WTC11 (cell line): ENCODE measurements around the gene CAPN12. TPM values are rescaled to one million over a fixed set of nuclear protein-coding genes. Genes with fewer than 3 reads are reported as not detected.
A peak's percentile ranks its signal among the peaks of the same experiment; 100 is the strongest.

Experiments used
- ATAC-seq: fragments of 200-7000 bp; cut with Tn5 transposase; 2 replicates; pipeline ENCODE4 v1.10.0; 2021; ENCODE audit warnings: mild to moderate bottlenecking, moderate library complexity
- CTCF ChIA-PET: fragments of 300-600 bp; sonication (Branson Sonifier 250); formaldehyde crosslinking; loops from one replicate; lab custom pipeline; 2021; ENCODE audit warnings: antibody characterized with exemption; lab: Charles Lee
- POLR2A ChIA-PET: fragments of 350-600 bp; sonication (Branson Sonifier 250); formaldehyde crosslinking; loops from one replicate; lab custom pipeline; 2021; ENCODE audit warnings: antibody characterized with exemption; lab: Charles Lee
- DNase-seq: peaks from one replicate; pipeline ENCODE4 v3.0.0; 2021; ENCODE audit warnings: low spot score
- H3K27ac Mint-ChIP-seq: 2 replicates; pipeline ENCODE4 v1.8.0; 2021; ENCODE audit warnings: mixed read lengths
- H3K27me3 Mint-ChIP-seq: 2 replicates; pipeline ENCODE4 v1.8.0; 2021; ENCODE audit warnings: low read depth, mild to moderate bottlenecking, moderate library complexity, mixed read lengths
- H3K36me3 Mint-ChIP-seq: 2 replicates; pipeline ENCODE4 v1.8.0; 2021; ENCODE audit warnings: mixed read lengths
- H3K4me1 Mint-ChIP-seq: 2 replicates; pipeline ENCODE4 v1.8.0; 2022; ENCODE audit warnings: mixed read lengths
- H3K4me3 Mint-ChIP-seq: 2 replicates; pipeline ENCODE4 v1.8.0; 2021; ENCODE audit warnings: mild to moderate bottlenecking, moderate library complexity, mixed read lengths
- H3K9me3 Mint-ChIP-seq: 2 replicates; pipeline ENCODE4 v1.8.0; 2021; ENCODE audit warnings: mixed read lengths
- ESRRA ChIP-seq: sonication (generic); formaldehyde crosslinking; IDR thresholded peaks from 2 replicates; pipeline ENCODE4 v1.8.1; 2022; ENCODE audit warnings: mild to moderate bottlenecking, missing genetic modification reagents, borderline replicate concordance
- ETV6 ChIP-seq: sonication (generic); formaldehyde crosslinking; IDR thresholded peaks from 2 replicates; pipeline ENCODE4 v1.8.1; 2022; ENCODE audit warnings: mild to moderate bottlenecking, missing genetic modification reagents
- FOXJ3 ChIP-seq: sonication (generic); formaldehyde crosslinking; IDR thresholded peaks from 2 replicates; pipeline ENCODE4 v1.9.0; 2021; ENCODE audit warnings: missing genetic modification reagents, mild to moderate bottlenecking, borderline replicate concordance
- JAZF1 ChIP-seq: fragments of 250-450 bp; sonication (Bioruptor Pico); IDR thresholded peaks from 2 replicates; pipeline ENCODE4 v1.9.0; 2021; ENCODE audit warnings: moderate library complexity, mild to moderate bottlenecking, inconsistent platforms
- MXD4 ChIP-seq: fragments of 250-450 bp; sonication (Bioruptor Pico); IDR thresholded peaks from 2 replicates; pipeline ENCODE4 v1.8.0; 2021; ENCODE audit warnings: mild to moderate bottlenecking, moderate library complexity, borderline replicate concordance
- SP1 ChIP-seq: sonication (generic); formaldehyde crosslinking; conservative IDR thresholded peaks from 2 replicates; pipeline ENCODE4 v1.8.1; 2022; ENCODE audit warnings: missing genetic modification reagents
- ZNF219 ChIP-seq: sonication (generic); formaldehyde crosslinking; IDR thresholded peaks from 2 replicates; pipeline ENCODE4 v1.8.0; 2023; ENCODE audit warnings: missing genetic modification reagents, mild to moderate bottlenecking, borderline replicate concordance
- ZNF232 ChIP-seq: sonication (generic); formaldehyde crosslinking; IDR thresholded peaks from 2 replicates; pipeline ENCODE4 v1.8.0; 2022; ENCODE audit warnings: mild to moderate bottlenecking, missing genetic modification reagents
- ZNF416 ChIP-seq: fragments of 250-450 bp; sonication (Bioruptor Pico); IDR thresholded peaks from 2 replicates; pipeline ENCODE4 v1.9.0; 2021; ENCODE audit warnings: mild to moderate bottlenecking, inconsistent platforms
- ZNF671 ChIP-seq: fragments of 250-450 bp; sonication (Bioruptor Pico); IDR thresholded peaks from 2 replicates; pipeline ENCODE4 v1.8.0; 2021; ENCODE audit warnings: mild to moderate bottlenecking
- total RNA-seq: library from RNA; stranded (reverse); gene quantifications from 3 replicates; pipeline ENCODE4 v1.2.3, GENCODE V29; 2021
- TF ChIP-seq, protein P1 (sequence below): fragments of 250-450 bp; sonication (Bioruptor Pico); IDR thresholded peaks from 2 replicates; pipeline ENCODE4 v1.9.0; 2021; ENCODE audit warnings: mild to moderate bottlenecking, borderline replicate concordance
- TF ChIP-seq, protein P2 (sequence below): sonication (generic); formaldehyde crosslinking; IDR thresholded peaks from 2 replicates; pipeline ENCODE4 v1.8.0; 2023; ENCODE audit warnings: mild to moderate bottlenecking, missing genetic modification reagents
- TF ChIP-seq, protein P3 (sequence below): sonication (generic); formaldehyde crosslinking; IDR thresholded peaks from 2 replicates; pipeline ENCODE4 v1.8.1; 2022; ENCODE audit warnings: low read depth, mild to moderate bottlenecking, moderate library complexity, missing genetic modification reagents, borderline replicate concordance
- TF ChIP-seq, protein P4 (sequence below): sonication (generic); formaldehyde crosslinking; IDR thresholded peaks from 2 replicates; pipeline ENCODE4 v1.8.0; 2022; ENCODE audit warnings: mild to moderate bottlenecking, missing genetic modification reagents
- TF ChIP-seq, protein P5 (sequence below): sonication (generic); formaldehyde crosslinking; IDR thresholded peaks from 2 replicates; pipeline ENCODE4 v1.8.0; 2022; ENCODE audit warnings: mild to moderate bottlenecking, missing genetic modification reagents
- TF ChIP-seq, protein P6 (sequence below): sonication (generic); formaldehyde crosslinking; IDR thresholded peaks from 2 replicates; pipeline ENCODE4 v1.8.1; 2023; ENCODE audit warnings: mild to moderate bottlenecking, missing genetic modification reagents, moderate library complexity

CAPN12 gene
- total RNA-seq, 1 experiment from 2014 or later, result 9.6 TPM

DNA sequence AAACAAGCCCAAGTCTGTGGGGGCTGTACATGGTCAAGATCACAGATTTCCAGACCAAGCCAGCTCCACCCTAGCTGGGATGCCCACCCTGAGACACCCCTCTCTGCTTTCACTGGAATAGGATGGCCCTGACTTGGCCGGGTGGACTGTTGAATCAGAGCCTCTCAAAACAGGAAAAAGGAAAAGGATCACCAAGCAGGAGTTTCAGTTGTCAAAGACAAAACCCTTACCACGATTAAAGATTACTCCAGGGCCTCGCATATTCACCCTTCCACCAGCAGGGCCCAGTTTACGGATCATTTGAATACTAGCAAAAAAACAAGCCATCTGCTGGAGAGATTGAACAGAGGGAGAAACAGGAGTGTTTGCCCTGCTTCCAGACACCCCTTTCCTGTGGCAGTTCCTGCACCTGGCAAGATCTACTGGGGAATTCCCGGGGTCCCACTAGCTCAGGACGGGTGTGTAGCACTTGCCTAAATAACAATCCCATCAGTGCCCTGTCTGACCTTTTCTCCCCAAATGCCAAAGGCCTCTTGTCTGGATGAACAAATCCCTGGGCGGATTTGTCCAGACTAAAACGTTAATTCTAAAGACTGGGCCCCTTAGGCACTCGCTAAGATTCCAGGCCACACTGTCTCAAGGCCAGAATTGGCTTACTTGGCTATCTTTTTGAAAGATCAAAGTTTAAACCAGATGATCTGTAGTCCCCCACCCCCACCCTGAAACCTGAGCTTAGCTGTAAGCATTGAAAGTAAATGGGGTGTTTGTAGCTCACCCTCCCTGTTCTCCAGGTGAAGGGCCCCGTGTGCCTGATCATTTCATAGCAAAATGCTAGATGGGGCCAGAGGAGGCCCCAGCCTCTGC lies 58.4 kb downstream of the CAPN12 start:
- Mint-ChIP-seq H3K27ac (peak overlapping the region; percentile 99), H3K27me3 (no peaks in the 10 kb centered on the region)
- DNase-seq (no peak), ATAC-seq (peak; percentile 25)
- POLR2A ChIA-PET, result interaction anchor here (0.6 to 2.3 kb wide), 9 partner anchors 9 to 830 kb away, joined by 3 to 23 read pairs (median 6); partner anchors contain the start of gene ACTN4
- TF ChIP-seq, protein P1, sequence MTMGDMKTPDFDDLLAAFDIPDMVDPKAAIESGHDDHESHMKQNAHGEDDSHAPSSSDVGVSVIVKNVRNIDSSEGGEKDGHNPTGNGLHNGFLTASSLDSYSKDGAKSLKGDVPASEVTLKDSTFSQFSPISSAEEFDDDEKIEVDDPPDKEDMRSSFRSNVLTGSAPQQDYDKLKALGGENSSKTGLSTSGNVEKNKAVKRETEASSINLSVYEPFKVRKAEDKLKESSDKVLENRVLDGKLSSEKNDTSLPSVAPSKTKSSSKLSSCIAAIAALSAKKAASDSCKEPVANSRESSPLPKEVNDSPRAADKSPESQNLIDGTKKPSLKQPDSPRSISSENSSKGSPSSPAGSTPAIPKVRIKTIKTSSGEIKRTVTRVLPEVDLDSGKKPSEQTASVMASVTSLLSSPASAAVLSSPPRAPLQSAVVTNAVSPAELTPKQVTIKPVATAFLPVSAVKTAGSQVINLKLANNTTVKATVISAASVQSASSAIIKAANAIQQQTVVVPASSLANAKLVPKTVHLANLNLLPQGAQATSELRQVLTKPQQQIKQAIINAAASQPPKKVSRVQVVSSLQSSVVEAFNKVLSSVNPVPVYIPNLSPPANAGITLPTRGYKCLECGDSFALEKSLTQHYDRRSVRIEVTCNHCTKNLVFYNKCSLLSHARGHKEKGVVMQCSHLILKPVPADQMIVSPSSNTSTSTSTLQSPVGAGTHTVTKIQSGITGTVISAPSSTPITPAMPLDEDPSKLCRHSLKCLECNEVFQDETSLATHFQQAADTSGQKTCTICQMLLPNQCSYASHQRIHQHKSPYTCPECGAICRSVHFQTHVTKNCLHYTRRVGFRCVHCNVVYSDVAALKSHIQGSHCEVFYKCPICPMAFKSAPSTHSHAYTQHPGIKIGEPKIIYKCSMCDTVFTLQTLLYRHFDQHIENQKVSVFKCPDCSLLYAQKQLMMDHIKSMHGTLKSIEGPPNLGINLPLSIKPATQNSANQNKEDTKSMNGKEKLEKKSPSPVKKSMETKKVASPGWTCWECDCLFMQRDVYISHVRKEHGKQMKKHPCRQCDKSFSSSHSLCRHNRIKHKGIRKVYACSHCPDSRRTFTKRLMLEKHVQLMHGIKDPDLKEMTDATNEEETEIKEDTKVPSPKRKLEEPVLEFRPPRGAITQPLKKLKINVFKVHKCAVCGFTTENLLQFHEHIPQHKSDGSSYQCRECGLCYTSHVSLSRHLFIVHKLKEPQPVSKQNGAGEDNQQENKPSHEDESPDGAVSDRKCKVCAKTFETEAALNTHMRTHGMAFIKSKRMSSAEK, result peak; percentile 62; the same call in 1 of the 2 replicates
- TF ChIP-seq MXD4 (CRISPR knock-in tag) (no peak), JAZF1 (CRISPR knock-in tag) (no peak), ETV6 (no peak; the same call in 1 of the 2 replicates), ZNF671 (CRISPR knock-in tag) (no peak), ZNF416 (CRISPR knock-in tag) (no peak), ZNF219 (CRISPR knock-in tag) (no peak), FOXJ3 (CRISPR knock-in tag) (no peak), ZNF232 (CRISPR knock-in tag) (no peak), SP1 (CRISPR knock-in tag) (0 out of 2 replicates have a peak, but pooled peaks have one; percentile 29), ESRRA (CRISPR knock-in tag) (no peak)
- TF ChIP-seq, protein P2, sequence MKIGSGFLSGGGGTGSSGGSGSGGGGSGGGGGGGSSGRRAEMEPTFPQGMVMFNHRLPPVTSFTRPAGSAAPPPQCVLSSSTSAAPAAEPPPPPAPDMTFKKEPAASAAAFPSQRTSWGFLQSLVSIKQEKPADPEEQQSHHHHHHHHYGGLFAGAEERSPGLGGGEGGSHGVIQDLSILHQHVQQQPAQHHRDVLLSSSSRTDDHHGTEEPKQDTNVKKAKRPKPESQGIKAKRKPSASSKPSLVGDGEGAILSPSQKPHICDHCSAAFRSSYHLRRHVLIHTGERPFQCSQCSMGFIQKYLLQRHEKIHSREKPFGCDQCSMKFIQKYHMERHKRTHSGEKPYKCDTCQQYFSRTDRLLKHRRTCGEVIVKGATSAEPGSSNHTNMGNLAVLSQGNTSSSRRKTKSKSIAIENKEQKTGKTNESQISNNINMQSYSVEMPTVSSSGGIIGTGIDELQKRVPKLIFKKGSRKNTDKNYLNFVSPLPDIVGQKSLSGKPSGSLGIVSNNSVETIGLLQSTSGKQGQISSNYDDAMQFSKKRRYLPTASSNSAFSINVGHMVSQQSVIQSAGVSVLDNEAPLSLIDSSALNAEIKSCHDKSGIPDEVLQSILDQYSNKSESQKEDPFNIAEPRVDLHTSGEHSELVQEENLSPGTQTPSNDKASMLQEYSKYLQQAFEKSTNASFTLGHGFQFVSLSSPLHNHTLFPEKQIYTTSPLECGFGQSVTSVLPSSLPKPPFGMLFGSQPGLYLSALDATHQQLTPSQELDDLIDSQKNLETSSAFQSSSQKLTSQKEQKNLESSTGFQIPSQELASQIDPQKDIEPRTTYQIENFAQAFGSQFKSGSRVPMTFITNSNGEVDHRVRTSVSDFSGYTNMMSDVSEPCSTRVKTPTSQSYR, result no peak
- TF ChIP-seq, protein P3, sequence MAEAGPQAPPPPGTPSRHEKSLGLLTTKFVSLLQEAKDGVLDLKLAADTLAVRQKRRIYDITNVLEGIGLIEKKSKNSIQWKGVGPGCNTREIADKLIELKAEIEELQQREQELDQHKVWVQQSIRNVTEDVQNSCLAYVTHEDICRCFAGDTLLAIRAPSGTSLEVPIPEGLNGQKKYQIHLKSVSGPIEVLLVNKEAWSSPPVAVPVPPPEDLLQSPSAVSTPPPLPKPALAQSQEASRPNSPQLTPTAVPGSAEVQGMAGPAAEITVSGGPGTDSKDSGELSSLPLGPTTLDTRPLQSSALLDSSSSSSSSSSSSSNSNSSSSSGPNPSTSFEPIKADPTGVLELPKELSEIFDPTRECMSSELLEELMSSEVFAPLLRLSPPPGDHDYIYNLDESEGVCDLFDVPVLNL (CRISPR knock-in tag), result no peak
- TF ChIP-seq, protein P4, sequence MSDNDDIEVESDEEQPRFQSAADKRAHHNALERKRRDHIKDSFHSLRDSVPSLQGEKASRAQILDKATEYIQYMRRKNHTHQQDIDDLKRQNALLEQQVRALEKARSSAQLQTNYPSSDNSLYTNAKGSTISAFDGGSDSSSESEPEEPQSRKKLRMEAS, result no peak
- TF ChIP-seq, protein P5, sequence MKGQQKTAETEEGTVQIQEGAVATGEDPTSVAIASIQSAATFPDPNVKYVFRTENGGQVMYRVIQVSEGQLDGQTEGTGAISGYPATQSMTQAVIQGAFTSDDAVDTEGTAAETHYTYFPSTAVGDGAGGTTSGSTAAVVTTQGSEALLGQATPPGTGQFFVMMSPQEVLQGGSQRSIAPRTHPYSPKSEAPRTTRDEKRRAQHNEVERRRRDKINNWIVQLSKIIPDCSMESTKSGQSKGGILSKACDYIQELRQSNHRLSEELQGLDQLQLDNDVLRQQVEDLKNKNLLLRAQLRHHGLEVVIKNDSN (CRISPR knock-in tag), result no peak
- TF ChIP-seq, protein P6, sequence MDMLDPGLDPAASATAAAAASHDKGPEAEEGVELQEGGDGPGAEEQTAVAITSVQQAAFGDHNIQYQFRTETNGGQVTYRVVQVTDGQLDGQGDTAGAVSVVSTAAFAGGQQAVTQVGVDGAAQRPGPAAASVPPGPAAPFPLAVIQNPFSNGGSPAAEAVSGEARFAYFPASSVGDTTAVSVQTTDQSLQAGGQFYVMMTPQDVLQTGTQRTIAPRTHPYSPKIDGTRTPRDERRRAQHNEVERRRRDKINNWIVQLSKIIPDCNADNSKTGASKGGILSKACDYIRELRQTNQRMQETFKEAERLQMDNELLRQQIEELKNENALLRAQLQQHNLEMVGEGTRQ (CRISPR knock-in tag), result no peak
- TF ChIP-seq, all 79 proteins: peak for 2
- Mint-ChIP-seq H3K36me3 (peaks cover 27% of the 10 kb centered on the region), H3K4me1 (peaks cover 90% of the 10 kb centered on the region), H3K4me3 (peak overlapping the region; percentile 44), H3K9me3 (peaks cover 9% of the 10 kb centered on the region)
- CTCF ChIA-PET, result interaction anchor here (0.5 to 2.6 kb wide), 19 partner anchors 9 to 1834 kb away, joined by 3 to 20 read pairs (median 6); partner anchors contain the start of genes ACTN4, FAM98C, MRPS12 and SARS2
